Measurements from ENCODE around the gene SGSH.
A peak's percentile ranks its signal among the peaks of the same experiment; 100 is the strongest.
"Not testable (repeated sequence)": the region's sequence is repeated elsewhere in the genome, so short reads cannot be mapped to it uniquely, and the experiment has no call there.

SGSH gene

DNA sequence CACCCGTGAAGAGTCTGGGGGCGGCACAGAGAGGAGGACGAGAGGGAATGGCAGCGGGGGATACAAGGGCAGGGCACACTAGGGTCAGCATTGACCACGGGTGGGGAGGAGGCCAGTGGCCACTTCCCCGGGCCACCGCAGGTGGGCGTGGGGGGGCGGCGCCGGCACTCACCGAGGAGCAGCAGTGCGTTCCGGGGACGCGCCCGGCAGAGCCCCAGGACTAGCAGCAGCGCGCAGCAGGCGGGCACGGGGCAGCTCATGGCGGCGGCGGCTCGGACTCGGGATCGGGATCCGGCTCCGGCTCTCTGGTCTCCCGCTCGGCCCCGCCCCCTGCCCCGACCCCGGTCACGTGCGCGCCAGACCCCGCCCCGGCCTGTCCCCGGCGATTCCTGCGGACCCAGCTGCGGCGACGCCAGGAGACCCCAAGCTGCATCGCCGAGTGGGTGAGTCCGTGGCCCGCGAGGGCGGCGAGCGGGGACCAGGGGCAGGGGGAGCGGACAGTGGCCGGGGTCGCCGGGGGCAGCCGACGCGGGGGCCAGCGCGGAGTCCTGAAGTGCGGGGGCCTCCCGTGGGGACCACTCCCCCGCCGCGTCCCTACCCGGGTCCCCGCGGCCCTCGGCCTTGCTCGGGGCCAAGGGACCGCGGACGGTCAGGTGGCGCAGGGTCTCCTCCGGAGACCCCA is at the start of gene SGSH, which contains the start of gene SLC26A11:
Gene SGSH, minus strand, starts transcription at position 280 of the 682 bp plus-strand sequence. Its CDS starts 20 bp downstream, at position 260.
Gene SLC26A11, plus strand, starts transcription at position 374 of the 682 bp plus-strand sequence. CDS start 1,134 bp downstream, outside the sequence.
- no peak for DNase-seq

DNA sequence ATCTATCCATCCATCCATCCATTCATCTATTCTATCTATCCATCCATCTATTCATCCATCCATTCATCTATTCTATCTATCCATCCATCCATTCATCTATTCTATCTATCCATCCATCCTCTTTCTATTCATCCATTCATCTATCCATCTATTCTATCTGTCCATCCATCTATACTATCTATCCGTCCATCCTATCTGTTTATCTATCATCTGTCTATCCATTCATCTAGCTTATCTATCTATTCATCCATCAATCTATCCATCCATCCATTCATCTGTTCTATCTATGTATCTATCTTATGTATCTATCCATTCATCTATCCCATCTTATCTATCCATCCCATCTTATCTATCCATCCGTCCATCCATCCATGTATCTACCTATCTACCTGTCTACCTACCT is 49.3 kb upstream of the SGSH start:
- DNase-seq, result no peak

DNA sequence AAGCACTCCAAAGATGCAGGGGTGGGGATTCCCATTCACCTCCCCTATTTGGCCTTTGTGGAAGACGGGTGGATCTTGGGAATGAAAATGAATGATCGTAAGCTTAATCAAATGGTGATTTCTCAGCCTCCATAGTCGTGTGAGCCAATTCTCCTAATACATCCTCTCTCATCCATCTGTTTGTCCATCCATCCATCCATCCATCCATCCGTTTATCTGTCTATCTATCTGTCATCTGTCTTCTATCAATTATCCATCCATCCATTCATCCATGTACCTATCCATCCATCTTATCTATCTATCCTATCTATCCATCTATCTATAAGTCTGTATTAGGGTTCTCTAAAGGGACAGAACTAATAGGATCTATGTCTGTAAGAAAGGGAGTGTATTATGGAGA is 48.3 kb upstream of the SGSH start:
- DNase-seq, result no peak

DNA sequence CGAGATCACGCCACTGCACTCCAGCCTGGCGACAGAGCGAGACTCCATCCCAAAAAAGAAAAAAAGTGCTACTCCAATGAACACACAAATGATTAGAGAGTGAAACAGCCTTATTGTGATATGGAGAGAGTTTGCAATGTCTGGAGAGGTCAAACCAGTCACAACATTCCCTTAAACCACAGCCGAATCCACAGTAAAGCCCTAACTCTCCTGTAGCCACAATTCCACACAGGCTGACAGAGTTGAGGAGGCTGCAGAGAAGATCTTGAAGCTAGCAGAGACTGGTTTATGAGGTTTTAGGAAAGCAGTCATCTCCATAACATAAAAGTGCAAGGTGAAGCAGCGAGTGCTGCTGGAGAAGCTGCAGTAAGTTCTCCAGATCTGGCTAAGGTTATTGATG is 47.3 kb upstream of the SGSH start:
- DNase-seq, result no peak

DNA sequence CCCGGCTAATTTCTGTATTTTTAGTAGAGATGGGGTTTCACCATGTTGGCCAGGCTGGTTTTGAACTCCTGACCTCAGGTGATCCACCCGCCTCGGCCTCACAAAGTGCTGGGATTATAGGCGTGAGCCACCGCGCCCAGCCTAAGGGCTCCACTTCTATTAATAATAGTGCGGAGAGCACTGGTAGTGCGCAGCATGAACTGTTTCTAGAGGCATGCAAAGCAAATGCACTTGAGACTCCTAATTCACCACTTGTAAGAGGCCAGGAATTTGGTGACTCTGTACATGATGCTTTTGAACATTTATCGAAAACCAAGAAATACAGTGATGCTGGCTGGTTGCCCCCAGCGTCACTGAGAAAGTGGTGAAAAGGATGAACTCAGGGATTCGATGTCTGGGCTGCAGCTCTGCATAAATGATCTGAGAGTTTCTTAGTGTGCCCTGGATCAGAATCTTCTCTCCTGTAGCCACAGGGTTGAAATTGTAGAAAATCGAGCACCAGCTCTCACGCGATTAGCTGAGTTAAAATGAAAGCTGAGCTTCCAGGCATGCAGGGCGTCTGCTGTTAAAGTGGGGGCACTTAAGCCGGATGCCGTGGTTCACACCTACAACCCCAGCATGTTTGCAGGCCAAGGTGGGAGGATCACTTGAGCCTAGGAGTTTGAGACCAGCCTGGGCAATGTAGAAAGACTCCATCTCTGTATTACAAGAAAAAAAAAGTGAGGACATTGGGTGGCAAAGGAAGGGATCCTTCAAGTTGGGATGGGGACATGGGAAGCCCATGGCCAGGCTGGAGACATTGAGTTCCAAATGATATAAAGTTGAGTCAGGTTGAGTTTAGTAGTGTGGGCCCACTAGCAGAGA is 45.3 kb upstream of the SGSH start:
- DNase-seq, result no peak

DNA sequence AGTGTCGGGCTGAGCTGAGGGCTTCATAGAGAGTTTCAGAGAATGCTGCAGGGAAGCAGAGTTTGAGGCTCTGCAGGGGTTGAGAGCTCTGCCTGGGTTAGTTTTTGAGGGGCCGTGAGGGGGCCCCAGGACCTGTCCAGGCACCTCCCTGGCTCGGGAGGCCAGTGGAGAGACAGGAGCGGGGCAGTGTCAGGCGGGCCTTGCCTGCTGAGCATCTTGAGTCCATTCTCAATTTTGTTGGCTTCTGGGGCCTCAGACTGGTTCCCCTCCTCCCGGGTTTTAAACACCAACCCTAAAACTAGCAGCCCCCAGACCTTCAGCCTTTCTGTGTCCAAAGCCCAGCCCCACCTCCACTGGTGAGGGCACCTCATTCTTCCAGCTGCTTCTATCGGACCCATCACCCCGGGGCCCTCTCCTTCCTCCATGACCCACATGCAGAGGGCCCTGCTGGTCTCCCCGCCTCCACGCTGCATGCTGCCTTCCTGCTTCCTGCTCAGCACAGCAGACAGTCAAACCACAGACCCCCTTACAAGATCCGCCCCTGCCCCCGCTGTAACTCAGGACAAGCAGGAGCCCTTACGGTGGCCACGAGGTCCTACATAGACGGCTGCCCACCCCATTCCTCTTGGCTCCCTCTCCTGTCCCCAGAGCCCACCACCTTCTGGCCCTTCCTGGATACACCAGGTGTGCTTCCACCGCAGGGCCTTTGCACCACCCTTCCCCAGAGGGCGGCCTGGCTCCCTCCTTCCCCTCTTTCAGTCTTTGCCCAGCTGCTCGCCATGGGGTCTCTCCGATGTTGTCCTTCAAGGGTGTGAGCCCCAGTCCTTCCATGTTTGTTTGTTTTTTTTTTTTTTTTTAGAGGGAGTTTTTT is 44.3 kb upstream of the SGSH start:
- DNase-seq, result no peak

DNA sequence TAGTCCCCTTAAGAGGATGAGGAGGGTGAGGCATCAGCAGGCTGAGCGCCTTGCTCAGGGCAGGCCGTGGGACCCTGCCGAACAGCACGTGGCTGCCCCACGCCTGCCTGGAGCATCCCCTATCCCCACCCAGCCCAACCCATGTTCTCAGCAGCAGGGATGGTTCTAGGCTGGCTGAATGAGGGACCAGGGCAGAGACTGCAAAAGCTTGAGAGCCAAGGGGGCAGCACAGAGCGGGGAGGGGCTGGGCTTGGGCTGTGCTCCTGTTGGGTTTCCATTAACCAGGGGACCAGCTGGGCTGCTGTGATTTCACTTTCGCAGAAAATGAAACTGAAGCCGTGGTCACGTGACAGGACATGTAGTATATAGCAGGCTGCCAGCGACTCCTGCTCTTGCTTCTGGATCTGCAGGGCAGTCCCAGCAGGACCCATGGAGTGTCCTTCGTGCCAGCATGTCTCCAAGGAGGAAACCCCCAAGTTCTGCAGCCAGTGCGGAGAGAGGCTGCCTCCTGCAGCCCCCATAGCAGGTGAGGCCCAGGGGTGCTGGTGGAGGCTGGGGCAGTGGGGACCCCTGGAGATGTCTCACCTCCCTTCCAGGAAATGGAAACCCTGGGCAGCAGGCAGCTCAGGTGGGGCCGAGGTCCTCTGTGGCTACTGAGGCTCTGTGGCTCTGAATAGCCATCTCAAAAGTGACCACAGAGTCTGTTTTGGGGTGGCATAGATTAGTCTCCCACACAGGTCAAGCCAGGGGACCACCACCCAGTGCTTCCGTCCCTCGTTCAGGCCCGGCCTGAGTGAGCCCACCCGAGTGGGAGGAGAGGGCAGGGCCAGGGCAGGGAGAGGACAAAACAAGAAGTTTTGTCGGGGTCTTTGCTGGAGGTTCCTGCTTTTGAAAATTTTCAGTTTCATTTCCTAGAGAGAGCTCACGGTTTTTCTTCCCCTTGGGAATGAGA is 43.4 kb upstream of the SGSH start:
- peak; percentile 83 for DNase-seq

DNA sequence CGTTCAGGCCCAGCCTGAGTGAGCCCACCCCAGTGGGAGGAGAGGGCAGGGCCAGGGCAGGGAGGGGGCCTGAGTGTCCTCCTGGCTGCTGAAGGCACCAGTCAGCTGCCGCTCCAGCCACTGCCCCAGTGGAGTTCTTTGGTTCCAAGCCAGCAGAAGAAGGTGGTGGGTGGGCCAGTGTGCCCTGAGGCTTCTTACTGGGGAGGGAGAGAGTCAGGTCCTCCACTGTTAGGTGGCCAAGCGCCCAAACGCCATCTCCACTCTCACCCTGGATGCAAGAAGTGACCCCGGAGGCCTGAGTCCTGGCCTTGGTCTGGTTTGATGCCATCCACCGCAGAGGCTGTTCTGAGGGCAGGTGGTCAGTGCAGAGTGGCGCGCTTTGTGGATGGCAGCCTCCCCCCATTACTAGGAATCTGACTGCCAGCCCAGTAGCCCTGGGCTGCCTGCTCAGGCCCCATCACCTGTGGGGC is 42.7 kb upstream of the SGSH start:
- DNase-seq, result no peak

DNA sequence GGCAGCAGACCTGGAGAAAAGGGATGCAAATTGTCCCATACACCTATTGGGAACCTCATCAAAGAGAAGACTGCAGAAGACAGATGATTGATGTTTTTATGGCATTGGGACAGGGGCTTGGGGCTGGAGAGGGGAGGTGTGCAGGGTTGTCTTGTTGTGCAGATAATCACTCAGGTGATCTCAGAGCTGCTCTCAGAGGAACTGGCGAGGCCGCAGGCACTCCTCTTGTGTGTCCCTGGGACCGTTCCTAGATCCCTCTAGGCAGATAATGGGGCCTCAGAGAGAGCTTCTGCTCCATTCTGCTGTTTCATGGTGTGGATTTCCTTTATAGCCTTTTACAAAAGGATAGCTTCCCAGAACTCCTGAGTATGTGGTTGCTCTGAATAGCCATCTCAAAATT is 42.2 kb upstream of the SGSH start:
- no peak for DNase-seq

DNA sequence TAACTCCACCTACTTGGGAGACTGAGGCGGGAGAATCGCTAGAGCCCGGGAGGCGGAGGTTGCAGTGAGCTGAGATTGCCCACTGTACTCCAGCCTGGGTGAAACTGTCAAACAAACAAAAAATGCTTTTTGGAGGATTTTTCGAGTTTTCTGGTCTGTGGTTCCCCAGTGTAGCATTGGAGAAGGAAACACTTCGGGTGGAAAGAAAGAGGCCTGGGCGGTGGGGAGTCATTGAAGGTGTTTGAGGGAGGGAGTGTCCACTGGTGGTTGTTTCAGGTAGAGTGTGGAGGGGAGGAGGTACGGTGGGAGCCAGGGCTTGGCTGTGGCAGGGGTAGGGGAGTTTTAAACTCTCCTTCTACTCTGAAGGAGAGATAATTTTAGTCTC is 41.8 kb upstream of the SGSH start:
- no peak for DNase-seq

DNA sequence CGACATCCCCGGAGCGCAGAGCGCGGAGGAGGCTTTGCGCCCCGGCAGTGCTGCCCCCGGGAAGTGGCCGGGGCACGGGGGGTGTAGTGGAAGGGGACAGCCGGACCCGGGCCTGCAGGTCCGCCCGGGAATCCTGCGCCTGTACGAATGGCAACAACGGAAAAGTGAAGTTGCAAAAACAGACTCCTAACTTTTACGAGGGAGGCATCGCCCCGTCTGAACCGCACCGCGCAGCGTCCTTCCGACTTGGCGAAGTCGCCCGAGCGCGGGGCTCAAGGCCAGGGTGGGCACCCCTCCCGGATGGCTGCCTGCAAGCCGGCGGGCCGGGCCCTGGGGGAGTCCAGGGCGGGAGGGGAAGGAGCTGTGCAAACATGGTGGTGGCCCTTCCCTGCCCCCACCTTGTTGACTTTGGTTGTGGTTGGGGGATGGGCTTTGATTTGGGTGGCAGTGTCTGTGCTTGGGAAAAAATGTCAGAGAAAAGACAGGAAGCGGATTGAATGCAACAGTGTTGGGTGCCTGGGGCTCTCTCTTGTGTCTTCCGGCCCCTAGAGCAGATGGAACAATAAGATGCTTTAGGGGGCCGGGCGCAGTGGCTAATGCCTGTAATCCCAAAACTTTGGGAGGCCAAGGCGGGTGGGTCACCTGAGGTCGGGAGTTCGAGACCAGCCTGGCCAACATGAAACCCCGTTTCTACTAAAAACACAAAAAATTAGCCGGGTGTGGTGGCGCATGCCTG is 41.2 kb upstream of the SGSH start:
- no peak for DNase-seq

DNA sequence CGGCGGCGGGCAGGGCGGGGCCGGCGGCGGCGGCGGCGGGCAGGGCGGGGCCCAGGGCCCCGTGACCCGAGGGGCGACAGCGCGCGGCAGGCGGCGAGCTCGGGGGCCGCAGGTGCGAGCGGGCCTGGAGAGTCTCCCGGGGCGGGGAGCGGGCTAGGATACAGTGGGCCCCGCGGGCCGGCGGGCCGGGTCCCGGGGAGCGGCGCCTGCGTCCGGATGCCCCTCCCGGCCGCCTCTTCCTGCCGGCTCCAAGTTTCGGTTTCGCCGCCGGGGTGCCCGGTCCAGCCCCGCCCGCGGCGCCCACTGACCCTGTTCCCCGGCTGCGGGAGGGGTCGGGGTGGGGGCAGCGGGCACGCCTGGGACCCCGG is 40.6 kb upstream of the SGSH start, which contains the start of gene RNF213:
Gene RNF213, plus strand, starts transcription at position 62 of the 368 bp plus-strand sequence. CDS start 2,830 bp downstream, outside the sequence.
- DNase-seq, result no peak

DNA sequence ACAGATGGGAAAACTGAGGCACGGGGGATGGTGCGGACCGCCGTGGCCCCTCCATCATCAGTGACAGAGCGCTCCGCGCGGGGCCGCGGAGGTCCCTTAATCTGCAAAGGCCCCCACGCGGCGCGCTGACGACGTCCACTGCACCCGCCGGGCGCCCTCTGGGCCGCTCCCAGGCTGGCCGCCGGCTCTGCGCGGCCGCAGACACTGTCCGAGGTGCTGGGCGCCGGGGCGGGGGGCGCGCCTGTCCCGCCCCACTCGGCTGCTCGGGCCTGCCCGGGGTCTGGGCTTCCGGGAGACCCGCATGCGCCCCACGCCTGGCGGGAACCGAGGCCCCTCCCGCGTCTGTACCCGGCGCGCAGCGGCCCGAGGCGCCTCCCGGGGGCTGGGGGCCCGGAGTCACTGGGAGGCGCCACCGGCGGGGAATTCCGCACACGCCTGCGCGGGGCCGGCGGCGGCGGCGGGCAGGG is 40.0 kb upstream of the SGSH start:
- DNase-seq, result no peak

DNA sequence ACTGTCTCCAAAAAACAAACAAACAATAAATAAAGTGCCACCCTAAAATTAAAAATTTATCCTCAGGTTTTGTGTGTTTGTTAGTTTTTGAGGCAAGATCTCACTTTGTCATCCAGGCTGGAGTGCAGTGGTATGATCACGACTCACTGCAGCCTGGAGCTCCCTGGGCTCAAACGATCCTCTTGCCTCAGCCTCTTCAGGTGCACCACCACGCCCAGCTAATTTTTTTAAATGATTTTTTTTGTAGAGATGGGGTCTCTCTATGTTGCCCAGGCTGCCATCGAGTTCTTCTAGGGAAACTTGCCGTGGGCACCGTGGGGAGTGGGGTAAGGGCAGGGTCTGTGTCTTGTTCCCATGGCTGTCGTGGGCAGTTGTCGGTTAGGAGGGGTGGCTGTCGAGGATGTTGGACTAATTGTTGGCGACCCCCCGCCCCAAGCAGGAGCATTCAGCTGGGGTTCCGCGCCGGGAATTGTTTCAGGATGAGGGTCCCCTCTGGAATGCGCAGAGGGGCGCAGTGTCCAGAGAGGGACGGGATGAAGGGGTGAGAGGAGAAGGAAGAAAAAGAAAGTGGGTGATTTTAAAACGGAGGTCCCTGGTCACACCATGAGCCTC is 39.4 kb upstream of the SGSH start:
- DNase-seq, result no peak

DNA sequence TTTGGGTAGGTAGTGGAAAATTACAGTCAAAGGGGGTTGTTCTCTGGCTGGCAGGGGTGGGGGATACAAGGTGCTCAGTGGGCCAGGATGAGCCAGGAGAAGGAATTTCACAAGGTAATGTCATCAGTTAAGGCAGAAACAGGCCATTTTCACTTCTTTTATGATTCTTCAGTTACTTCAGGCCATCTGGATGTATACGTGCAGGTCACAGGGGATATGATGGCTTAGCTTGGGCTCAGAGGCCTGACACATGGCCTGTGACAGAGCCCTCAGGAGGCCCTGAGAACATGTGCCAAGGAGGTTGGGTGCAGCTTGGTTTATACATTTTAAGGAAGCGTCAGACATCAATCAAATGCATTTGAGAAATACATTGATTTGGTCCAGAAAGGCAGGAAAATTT is 38.2 kb upstream of the SGSH start:
- not testable (repeated sequence) for DNase-seq

DNA sequence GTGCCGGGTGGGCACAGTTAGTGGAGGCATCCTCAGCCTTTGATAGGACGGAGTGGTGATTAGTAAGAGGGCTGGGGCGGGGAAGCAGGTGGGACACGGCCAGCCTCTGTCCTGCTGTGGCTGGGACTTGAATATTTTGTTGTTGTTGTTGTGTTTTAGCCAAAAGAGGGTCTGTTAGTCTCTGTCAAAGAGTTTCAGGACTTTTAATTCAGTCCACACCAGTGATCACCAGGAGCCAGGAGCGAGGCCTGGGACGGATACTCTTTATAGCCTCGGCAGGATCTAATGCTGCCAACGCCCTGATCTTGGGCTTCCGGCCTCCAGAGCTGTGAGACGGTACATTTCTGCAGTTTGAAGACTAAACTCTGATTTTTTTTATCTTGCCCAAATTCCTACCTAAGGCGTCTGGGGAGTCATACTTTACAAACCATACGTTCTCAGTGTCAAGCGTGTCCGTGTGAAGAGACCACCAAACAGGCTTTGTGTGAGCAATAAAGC is 37.6 kb upstream of the SGSH start:
- DNase-seq, result no peak

DNA sequence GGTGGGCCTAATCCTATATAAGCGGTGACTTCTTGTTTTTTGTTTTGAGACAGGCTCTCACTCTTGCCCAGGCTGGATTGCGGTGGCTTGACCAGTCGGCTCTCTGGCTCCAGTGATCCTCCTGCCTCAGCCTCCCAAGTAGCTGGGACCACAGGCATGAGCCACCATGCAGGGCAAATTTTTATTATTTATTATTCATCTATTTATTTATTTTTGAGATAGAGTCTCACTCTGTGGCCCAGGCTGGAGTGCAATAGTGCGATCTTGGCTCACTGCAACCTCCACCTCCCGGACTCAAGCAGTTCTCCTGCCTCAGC is 35.9 kb upstream of the SGSH start:
- no peak for DNase-seq

DNA sequence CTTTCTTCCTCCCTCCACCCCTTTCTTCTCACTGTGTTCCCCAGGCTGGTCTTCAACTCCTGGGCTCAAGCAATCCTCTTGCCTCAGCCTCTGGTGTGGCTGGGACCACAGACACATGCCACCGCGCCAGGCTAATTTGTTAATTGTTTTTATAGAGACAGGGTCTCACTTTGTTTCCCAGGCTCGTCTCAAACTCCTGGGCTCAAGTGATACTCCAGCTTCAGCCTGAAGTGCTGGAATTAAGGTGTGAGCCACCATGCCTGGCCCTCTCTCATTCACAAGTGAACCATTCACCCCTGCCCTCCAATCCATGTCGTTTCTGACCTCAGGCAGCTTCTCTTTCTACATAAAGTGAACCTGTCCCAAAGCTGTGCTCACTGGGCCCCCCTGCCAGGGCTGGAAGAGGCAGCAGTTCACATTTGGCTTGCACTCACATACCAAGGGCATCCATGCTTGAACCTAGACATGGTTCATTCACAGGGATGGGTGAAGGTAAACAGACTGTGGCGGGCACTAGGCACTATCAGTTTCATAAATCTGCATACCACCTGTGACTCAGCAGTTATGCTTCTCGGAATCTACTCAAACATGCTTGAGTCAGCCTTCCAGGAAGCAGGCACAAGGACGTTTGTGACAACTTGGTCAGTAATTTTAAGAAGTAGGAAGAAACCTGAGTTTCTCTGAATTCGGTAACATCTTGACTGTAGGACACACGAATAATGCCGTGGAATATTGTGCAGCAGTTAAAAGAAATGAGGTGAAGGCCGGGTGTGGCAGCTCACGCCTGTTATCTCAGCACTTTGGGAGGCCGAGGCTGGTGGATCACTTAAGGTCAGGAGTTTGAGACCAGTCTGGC is 34.5 kb upstream of the SGSH start:
- no peak for DNase-seq

DNA sequence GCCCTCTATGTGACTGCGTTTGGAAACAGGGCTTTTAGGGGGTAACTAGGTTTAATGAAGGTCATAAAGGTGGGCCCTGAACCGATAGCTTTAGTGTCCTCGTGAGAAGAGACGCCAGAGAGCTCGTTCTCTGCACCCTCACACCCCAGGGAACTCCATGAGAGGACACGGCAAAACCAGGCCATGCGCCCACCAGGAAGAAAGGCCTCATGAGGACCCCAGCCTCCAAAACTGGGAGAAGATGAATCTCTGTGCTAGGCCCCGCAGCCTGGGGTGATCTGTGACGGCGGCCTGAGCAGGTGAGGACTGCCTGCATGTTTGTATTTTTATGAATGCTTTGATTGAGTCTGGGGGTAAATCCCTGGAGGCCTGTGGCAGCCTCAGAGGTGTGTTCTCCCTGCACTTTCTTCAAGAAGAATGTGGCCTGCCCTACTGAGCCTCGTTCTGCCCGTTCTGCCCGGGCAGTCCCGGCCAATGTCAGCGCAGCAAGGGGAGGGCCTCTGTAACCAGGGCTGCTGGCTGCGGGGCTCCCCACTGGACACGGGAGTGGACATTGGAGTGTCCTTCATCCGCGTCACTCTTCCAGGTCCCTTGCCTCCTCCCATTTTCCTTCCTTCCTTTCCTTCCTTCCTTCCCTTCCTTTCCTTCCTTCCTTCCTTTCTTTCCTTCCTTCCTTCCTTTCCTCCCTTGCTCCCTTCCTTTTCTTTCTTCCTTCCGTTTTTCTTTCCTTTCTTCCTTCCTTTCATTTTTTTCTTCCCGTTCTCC is 33.7 kb upstream of the SGSH start:
- DNase-seq, result no peak

Measured in NCI-H2107 (cell line).